D721Med (cell line): Measurements from ENCODE around the gene PHACTR4.
"Not testable (repeated sequence)": the region's sequence is repeated elsewhere in the genome, so short reads cannot be mapped to it uniquely, and the experiment has no call there.

Source experiments
- DNase-seq: peaks from one replicate; pipeline ENCODE4 v3.0.0; 2011; ENCODE audit warnings: low spot score; ENCODE audit not compliant: insufficient read length
- FAIRE-seq: peaks from 2 replicates; lab custom pipeline; 2011; peaks lifted over from hg19 to GRCh38; lab: Jason Lieb, UNC
- TF ChIP-seq, protein P1 (sequence below): IDR thresholded peaks from 2 replicates; pipeline ENCODE4 v1.5.1; 2012; ENCODE audit warnings: mild to moderate bottlenecking, control low read depth; ENCODE audit not compliant: insufficient read depth; ENCODE audit errors: missing control alignments

PHACTR4 gene

DNA sequence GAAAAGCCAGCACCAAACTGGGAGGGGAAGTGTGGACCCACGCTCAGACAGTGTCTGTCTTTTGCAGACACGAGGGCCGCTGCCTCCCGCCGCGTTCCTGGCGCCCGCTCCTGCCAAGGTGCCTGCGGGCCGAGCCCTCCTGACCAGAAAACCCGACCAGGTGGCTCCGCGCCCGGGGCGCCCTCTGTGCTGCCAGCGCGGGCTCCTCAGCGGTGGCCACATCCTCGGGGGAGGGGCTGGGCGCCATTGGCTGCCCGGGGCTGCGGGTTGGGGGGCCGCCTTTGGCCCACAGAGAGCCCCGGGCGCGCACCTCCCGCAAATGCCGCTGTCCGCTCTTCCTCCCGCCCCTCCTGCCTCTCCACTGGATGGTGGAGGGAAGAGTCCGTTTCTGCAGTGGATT, 160.9 kb downstream of the PHACTR4 start:
- FAIRE-seq (no peak), DNase-seq (no peak)
- TF ChIP-seq, protein P1, sequence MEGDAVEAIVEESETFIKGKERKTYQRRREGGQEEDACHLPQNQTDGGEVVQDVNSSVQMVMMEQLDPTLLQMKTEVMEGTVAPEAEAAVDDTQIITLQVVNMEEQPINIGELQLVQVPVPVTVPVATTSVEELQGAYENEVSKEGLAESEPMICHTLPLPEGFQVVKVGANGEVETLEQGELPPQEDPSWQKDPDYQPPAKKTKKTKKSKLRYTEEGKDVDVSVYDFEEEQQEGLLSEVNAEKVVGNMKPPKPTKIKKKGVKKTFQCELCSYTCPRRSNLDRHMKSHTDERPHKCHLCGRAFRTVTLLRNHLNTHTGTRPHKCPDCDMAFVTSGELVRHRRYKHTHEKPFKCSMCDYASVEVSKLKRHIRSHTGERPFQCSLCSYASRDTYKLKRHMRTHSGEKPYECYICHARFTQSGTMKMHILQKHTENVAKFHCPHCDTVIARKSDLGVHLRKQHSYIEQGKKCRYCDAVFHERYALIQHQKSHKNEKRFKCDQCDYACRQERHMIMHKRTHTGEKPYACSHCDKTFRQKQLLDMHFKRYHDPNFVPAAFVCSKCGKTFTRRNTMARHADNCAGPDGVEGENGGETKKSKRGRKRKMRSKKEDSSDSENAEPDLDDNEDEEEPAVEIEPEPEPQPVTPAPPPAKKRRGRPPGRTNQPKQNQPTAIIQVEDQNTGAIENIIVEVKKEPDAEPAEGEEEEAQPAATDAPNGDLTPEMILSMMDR, result no peak

DNA sequence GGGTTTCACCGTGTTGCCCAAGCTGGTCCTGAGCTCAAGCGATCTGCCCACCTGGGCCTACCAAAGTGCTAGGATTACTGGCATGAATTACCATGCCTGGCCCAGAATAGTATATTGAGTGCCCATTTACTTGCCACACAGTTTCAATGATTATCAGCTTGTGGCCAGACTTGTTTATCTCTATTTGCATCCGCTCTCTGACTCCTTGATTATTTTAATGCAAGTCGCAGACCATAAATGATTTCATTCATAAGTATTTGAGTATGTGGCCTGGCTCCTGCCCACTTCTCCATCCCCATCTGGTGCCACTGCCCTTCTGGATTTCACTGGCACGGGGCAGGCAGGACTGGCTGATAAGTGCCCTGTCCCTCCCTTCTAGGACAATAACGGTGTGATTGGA, 165.1 kb downstream of the PHACTR4 start:
- DNase-seq, result no peak
- no peak for FAIRE-seq
- TF ChIP-seq, protein P1, result no peak

DNA sequence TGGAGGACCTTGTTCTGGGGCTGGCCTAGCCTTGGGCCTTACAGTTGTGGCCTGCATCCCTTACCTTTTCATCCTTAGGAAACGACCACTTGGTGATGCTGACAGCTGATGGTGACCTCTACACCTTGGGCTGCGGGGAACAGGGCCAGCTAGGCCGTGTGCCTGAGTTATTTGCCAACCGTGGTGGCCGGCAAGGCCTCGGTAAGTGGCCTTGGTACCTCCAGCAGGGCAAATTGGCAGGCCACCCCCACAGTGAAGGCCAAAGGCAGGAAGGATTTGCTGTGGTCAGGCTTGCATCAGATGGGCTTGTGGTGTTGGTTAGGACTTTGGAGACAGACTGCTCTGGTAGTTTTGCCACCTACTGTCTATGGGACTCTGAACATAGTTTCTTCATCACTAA, 165.6 kb downstream of the PHACTR4 start:
- no peak for FAIRE-seq
- DNase-seq, result no peak
- TF ChIP-seq, protein P1, result no peak

DNA sequence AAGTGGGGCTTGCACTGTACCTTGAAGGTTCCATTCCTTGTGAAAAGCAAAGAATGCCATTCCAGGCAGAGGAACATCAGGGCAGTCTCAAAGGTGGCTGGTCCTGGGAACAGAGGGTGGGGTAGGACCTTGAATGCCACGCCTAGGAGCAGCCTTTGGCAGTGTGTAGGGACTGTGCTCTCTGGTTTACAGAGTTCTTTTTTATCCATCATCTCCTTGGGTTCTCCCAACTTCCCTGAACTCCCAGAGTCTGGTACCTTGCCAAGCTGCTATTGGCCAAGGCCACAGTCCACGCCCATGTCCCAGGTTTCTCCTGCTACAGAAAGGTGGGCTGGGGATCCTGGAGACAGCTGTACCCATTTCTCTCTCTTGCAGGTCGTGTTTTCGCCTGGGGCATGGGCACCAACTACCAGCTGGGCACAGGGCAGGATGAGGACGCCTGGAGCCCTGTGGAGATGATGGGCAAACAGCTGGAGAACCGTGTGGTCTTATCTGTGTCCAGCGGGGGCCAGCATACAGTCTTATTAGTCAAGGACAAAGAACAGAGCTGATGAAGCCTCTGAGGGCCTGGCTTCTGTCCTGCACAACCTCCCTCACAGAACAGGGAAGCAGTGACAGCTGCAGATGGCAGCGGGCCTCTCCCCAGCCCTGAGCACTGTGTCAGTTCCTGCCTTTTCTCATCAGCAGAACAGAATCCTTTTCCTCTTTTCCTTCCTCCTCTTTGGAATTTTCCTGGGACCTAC, 168.1 kb downstream of the PHACTR4 start:
- FAIRE-seq, result no peak
- TF ChIP-seq, protein P1, result no peak
- DNase-seq, result no peak

DNA sequence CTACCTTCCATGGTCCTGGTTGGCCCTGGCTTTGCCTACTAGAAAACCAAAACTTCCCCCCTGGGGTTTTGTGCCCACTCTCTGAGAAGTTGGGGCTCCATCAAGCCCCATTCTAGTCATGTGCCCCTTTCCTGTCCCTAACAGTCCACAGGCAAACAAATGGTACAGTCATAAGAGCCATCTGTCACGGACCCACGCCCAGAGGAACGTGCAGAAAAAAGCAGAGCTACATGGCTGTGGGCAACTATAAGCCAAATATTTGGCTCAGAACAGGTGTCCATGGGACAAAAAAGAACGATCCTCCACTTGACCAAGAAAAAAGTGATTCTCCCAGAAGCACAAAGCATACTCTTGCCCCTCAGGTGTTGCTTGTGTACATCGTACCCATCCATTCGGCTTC, 168.7 kb downstream of the PHACTR4 start:
- no peak for DNase-seq
- TF ChIP-seq, protein P1, result no peak
- FAIRE-seq, result no peak

DNA sequence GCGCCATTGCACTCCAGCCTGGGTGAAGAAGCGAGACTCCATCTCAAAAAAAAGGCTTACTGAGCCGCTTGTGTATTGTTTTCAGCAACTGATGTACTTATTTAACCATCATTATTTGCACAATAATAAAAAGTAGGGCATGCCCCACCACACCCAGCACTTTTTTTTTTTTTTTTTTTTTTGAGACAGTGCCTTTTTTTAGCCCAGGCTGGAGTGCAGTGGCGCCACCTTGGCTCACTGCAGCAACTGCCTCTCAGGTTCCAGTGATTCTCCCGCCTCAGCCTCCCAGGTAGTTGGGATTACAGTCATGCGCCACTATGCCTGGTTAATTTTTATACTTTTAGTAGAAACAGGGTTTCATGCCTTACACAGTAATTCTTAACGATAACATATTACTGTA, 171.1 kb downstream of the PHACTR4 start:
- FAIRE-seq (no peak), DNase-seq (no peak)

DNA sequence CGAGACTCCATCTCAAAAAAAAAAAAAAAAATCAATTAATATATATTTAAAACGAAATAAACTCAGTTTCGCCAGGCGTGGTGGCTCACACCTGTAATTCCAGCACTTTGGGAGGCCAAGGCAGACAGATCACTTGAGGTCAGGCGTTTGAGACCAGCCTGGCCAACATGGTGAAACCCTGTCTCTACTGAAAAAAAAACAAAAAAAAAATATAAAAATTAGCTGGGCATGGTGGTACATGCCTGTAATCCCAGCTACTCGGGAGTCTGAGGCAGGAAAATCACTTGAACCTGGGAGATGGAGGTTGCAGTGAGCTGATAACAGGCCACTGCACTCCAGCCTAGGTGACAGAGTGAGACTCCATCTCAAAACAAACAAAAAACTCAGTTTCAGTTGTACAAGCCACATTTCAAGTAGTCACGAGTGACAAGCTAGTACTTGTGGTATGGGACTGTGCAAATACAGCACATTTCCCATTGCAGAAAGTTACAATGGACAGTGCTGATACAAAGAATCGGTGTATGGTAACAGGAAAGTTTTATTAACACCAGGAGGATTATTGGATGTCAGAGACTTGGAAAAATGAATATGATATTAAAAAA, 172.0 kb downstream of the PHACTR4 start:
- not testable (repeated sequence) for FAIRE-seq, DNase-seq

More for the DNA sequence above, 171.1 kb downstream of the PHACTR4 start:
- TF ChIP-seq, protein P1, result no peak
